Keratinocyte (primary cell): ENCODE results near the gene AMY2A. TPM values are rescaled to one million over a fixed set of nuclear protein-coding genes. Genes with fewer than 3 reads are reported as not detected.
"Not testable (repeated sequence)": the region's sequence is repeated elsewhere in the genome, so short reads cannot be mapped to it uniquely, and the experiment has no call there.

ENCODE experiments used
- DNase-seq: peaks from one replicate; pipeline ENCODE4 v3.0.0-alpha.2; 2011; ENCODE audit warnings: low read depth, missing footprints, low spot score
- FAIRE-seq: peaks from 2 replicates; lab custom pipeline; 2011; peaks lifted over from hg19 to GRCh38; lab: Jason Lieb, UNC
- H2AFZ ChIP-seq: 2 replicates; pipeline ENCODE4 v1.6.0; 2012; ENCODE audit warnings: low read length, control low read depth, inconsistent platforms; ENCODE audit not compliant: control insufficient read depth
- H3K27ac ChIP-seq: 2 replicates; pipeline ENCODE4 v1.5.1; 2011; ENCODE audit warnings: low read length; ENCODE audit not compliant: control insufficient read depth, insufficient read depth
- H3K27me3 ChIP-seq: 3 replicates; pipeline ENCODE4 v1.6.0; 2011; ENCODE audit warnings: low read length; ENCODE audit not compliant: control insufficient read depth, insufficient read depth; ENCODE audit errors: extremely low read depth
- H3K36me3 ChIP-seq, 2 experiments: 2 replicates in 1 of 2; 3 replicates in 1 of 2; pipeline ENCODE4 v1.5.1; 2011; ENCODE audit warnings: low read length in 2 of 2, mild to moderate bottlenecking in 1 of 2; ENCODE audit not compliant: control insufficient read depth in 2 of 2, insufficient read depth in 2 of 2; ENCODE audit errors: extremely low read depth in 1 of 2
- H3K4me1 ChIP-seq: 3 replicates; pipeline ENCODE4 v1.5.1; 2011; ENCODE audit warnings: low read length; ENCODE audit not compliant: control insufficient read depth, insufficient read depth; ENCODE audit errors: extremely low read depth
- H3K4me2 ChIP-seq: 3 replicates; pipeline ENCODE4 v1.6.0; 2011; ENCODE audit warnings: low read depth, low read length; ENCODE audit not compliant: control insufficient read depth, insufficient read depth; ENCODE audit errors: extremely low read depth
- H3K4me3 ChIP-seq, 3 experiments: fragments of 200-600 bp in 1 of 3; sonication (generic) in 1 of 3; 2 replicates in 2 of 3; 3 replicates in 1 of 3; pipeline ENCODE4 v1.5.1; 2011 to 2016; ENCODE audit warnings: low read length in 3 of 3, mild to moderate bottlenecking in 3 of 3, control low read depth in 2 of 3, inconsistent platforms in 1 of 3, low read depth in 1 of 3, mixed read lengths in 1 of 3, mixed run types in 1 of 3, moderate library complexity in 1 of 3; ENCODE audit not compliant: control insufficient read depth in 2 of 3, insufficient read depth in 2 of 3; ENCODE audit errors: extremely low read depth in 1 of 3
- H3K79me2 ChIP-seq: 2 replicates; pipeline ENCODE4 v1.6.0; 2012; ENCODE audit warnings: low read length; ENCODE audit not compliant: control insufficient read depth, insufficient read depth
- H3K9ac ChIP-seq: 3 replicates; pipeline ENCODE4 v1.6.0; 2011; ENCODE audit warnings: low read length; ENCODE audit not compliant: control insufficient read depth, insufficient read depth; ENCODE audit errors: extremely low read depth
- H3K9me1 ChIP-seq: 3 replicates; pipeline ENCODE4 v1.6.0; 2011; ENCODE audit warnings: low read length; ENCODE audit not compliant: control insufficient read depth, insufficient read depth; ENCODE audit errors: extremely low read depth
- H3K9me3 ChIP-seq: 2 replicates; pipeline ENCODE4 v1.5.1; 2012; ENCODE audit warnings: low read depth, low read length; ENCODE audit not compliant: control insufficient read depth
- H4K20me1 ChIP-seq: 3 replicates; pipeline ENCODE4 v1.6.0; 2011; ENCODE audit warnings: low read length; ENCODE audit not compliant: control insufficient read depth, insufficient read depth; ENCODE audit errors: extremely low read depth
- EZH2 ChIP-seq: IDR thresholded peaks from one replicate; pipeline ENCODE4 v1.6.1; 2012; ENCODE audit warnings: inconsistent platforms, mild to moderate bottlenecking, low read length, moderate library complexity
- dilution Hi-C: fragments of 300-500 bp; cut with MboI; formaldehyde crosslinking; loops from one replicate; pipeline ENCODE4 v1.7.0; 2020; ENCODE audit warnings: low sequenced_read_pairs; ENCODE audit not compliant: extremely low pct_ligation_motif_present
- polyA plus RNA-seq, 5 experiments: library from polyadenylated mRNA; depleted of rRNA in 3 of 5; stranded (reverse) in 3 of 5; stranded (forward) in 1 of 5; unstranded in 1 of 5; fragments of >200 nt; gene quantifications; 1 replicate in 1 of 5; 2 replicates in 3 of 5; 3 replicates in 1 of 5; pipeline versions ENCODE4 v1.2.1 to v1.2.3, GENCODE V29; 2011 to 2012; ENCODE audit warnings: missing spikeins in 2 of 5, low read depth in 1 of 5, low replicate concordance in 1 of 5
- TF ChIP-seq, protein P1 (sequence below), 3 experiments: IDR thresholded peaks in 1 of 3; conservative IDR thresholded peaks in 1 of 3; optimal IDR thresholded peaks in 1 of 3; 2 replicates in 2 of 3; 3 replicates in 1 of 3; pipeline versions ENCODE3 to v1.5.1; 2011; ENCODE audit warnings: low read length in 3 of 3, mild to moderate bottlenecking in 3 of 3, moderate library complexity in 2 of 3, control low read depth in 1 of 3, inconsistent platforms in 1 of 3; ENCODE audit not compliant: insufficient read depth in 2 of 3; ENCODE audit errors: extremely low read depth in 1 of 3

AMY2A gene
- polyA plus RNA-seq, 1 donor (not counting 4 experiments of a cell fraction or from before 2014, with no cell fraction given): not detected

DNA sequence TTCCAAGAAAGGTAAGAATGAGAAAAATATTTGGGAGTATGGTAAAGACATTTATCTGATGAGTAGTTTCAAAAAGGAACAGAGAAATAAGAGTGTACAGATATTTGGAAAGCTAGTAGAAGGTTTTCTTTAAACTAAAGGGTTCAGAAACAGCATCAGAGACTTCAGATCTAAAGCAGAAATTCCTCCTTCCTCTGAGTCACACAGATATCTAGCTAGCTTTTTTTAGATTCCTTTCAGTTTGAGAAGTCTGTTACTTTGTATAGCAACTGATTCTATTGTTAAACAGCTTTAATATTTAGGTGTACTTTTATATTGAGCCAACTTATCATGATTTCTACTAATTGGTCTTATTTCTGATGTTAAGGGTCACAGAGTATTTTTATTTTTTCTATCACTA, 41.2 kb upstream of the AMY2A start:
- Histone ChIP-seq H3K27ac (no peak overlapping the region), H3K4me1 (no peaks in the 10 kb centered on the region), H3K27me3 (no peaks in the 10 kb centered on the region), H3K4me2 (no peak overlapping the region), H3K9me3 (no peaks in the 10 kb centered on the region), H3K9me1 (no peaks in the 10 kb centered on the region), H3K4me3 (no peak overlapping the region), H2AFZ (no peak overlapping the region), H4K20me1 (no peaks in the 10 kb centered on the region), H3K9ac (no peak overlapping the region), H3K36me3 (no peaks in the 10 kb centered on the region), H3K79me2 (no peaks in the 10 kb centered on the region)
- TF ChIP-seq, protein P1, sequence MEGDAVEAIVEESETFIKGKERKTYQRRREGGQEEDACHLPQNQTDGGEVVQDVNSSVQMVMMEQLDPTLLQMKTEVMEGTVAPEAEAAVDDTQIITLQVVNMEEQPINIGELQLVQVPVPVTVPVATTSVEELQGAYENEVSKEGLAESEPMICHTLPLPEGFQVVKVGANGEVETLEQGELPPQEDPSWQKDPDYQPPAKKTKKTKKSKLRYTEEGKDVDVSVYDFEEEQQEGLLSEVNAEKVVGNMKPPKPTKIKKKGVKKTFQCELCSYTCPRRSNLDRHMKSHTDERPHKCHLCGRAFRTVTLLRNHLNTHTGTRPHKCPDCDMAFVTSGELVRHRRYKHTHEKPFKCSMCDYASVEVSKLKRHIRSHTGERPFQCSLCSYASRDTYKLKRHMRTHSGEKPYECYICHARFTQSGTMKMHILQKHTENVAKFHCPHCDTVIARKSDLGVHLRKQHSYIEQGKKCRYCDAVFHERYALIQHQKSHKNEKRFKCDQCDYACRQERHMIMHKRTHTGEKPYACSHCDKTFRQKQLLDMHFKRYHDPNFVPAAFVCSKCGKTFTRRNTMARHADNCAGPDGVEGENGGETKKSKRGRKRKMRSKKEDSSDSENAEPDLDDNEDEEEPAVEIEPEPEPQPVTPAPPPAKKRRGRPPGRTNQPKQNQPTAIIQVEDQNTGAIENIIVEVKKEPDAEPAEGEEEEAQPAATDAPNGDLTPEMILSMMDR (optimal IDR thresholded peaks at IDR 0.05 in 1 of 3, IDR thresholded peaks at IDR 0.05 in 1 of 3, conservative IDR thresholded peaks at IDR 0.05 in 1 of 3; ENCODE audit: extremely low read depth in 1 of 3, insufficient read depth in 2 of 3, low read length in 3 of 3): no peak
- TF ChIP-seq EZH2: no peak
- DNase-seq (no peak), FAIRE-seq (no peak)
- dilution Hi-C loops: no loop called here

DNA sequence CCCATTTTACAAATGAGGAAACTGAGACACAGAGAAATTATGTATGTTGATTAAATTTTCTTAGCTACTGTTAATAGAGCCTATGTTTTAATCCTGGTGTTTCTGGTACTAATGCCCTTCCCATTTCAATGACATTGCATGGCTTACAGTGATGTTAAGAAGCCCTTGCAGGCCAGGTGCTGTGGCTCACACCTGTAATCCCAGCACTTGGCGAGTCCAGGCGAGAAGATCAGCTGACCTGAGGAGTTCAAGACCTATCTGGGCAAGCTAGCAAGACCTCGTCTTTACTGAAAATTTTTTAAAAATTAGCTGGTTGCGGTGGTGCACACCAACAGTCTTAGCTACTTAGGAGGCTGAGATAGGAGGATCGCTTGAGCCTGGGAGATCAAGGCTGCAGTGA, 40.4 kb upstream of the AMY2A start:
- dilution Hi-C loops, H3K79me2 ChIP-seq, H2AFZ ChIP-seq, H3K27ac ChIP-seq, H3K9me3 ChIP-seq, H4K20me1 ChIP-seq, H3K36me3 ChIP-seq, FAIRE-seq, H3K4me3 ChIP-seq, H3K9ac ChIP-seq, H3K27me3 ChIP-seq, H3K4me2 ChIP-seq, DNase-seq, H3K4me1 ChIP-seq, H3K9me1 ChIP-seq: not testable (repeated sequence)

DNA sequence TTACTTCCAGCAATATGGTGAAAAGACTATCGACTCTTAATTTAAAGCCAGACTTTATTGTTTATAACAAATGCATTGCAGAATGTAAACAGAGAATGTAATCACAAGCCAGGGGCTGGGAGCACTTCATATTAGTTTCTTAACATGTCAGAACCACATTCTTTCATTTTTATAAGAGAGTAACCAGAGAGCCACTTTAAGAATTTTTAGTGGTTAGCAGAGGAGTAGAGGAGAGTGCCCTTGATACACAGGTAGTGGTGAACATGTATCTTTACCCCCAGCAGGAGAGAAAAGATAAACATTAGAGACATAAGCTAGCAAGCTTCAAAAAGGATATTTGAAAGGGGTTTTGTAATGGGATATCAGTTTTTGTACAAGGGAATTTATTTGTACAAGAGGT, 34.8 kb upstream of the AMY2A start:
- Histone ChIP-seq H3K9me1 (no peaks in the 10 kb centered on the region), H3K27ac (no peak overlapping the region), H2AFZ (no peak overlapping the region), H3K9me3 (no peaks in the 10 kb centered on the region), H3K4me1 (no peaks in the 10 kb centered on the region), H3K27me3 (no peaks in the 10 kb centered on the region), H3K9ac (no peak overlapping the region), H3K36me3 (no peaks in the 10 kb centered on the region), H3K4me2 (no peak overlapping the region), H4K20me1 (no peaks in the 10 kb centered on the region), H3K79me2 (no peaks in the 10 kb centered on the region), H3K4me3 (no peak overlapping the region)
- no peak for FAIRE-seq
- dilution Hi-C loops: no loop called here
- DNase-seq: no peak
- no peak for TF ChIP-seq EZH2
- TF ChIP-seq, protein P1 (optimal IDR thresholded peaks at IDR 0.05 in 1 of 3, IDR thresholded peaks at IDR 0.05 in 1 of 3, conservative IDR thresholded peaks at IDR 0.05 in 1 of 3; ENCODE audit: extremely low read depth in 1 of 3, insufficient read depth in 2 of 3, low read length in 3 of 3): no peak
